MG63 (cell line): Measurements from ENCODE around the gene COPS4. TPM values are rescaled to one million over a fixed set of nuclear protein-coding genes. Genes with fewer than 3 reads are reported as not detected.
"Not testable (repeated sequence)": the region's sequence is repeated elsewhere in the genome, so short reads cannot be mapped to it uniquely, and the experiment has no call there.

ENCODE experiments used
- DNase-seq: peaks from one replicate; pipeline ENCODE4 v3.0.0-alpha.2; 2020
- H3K27me3 ChIP-seq: fragments of 250-450 bp; sonication (Bioruptor Pico); 2 replicates; pipeline ENCODE4 v1.5.1; 2020; ENCODE audit warnings: mild to moderate bottlenecking, moderate library complexity
- H3K36me3 ChIP-seq: fragments of 250-450 bp; sonication (Bioruptor Pico); 2 replicates; pipeline ENCODE4 v1.5.1; 2020; ENCODE audit warnings: mild to moderate bottlenecking, moderate library complexity
- H3K4me3 ChIP-seq: fragments of 250-450 bp; sonication (Bioruptor Pico); 2 replicates; pipeline ENCODE4 v1.5.1; 2020; ENCODE audit warnings: mild to moderate bottlenecking, moderate library complexity
- H3K9me3 ChIP-seq: fragments of 250-450 bp; sonication (Bioruptor Pico); 2 replicates; pipeline ENCODE4 v1.5.1; 2020; ENCODE audit warnings: mild to moderate bottlenecking, moderate library complexity
- total RNA-seq: library from RNA; depleted of rRNA; stranded (reverse); fragments of >200 nt; shearing (Covaris generic); gene quantifications from 2 replicates; pipeline ENCODE4 v1.2.3, GENCODE V29; 2014; ENCODE audit warnings: low replicate concordance

The COPS4 gene
- total RNA-seq, 1 experiment from 2014 or later: 127 TPM

GRCh38 chr4:83109480-83110222 is 74.7 kb downstream of the COPS4 start:
- DNase-seq: peak; percentile 45
- H3K4me3 ChIP-seq: peak overlapping the region; percentile 51
- H3K9me3 ChIP-seq: no peaks in the 10 kb centered on the region
- no peaks in the 10 kb centered on the region for H3K36me3 ChIP-seq
- H3K27me3 ChIP-seq: no peaks in the 10 kb centered on the region

- no peaks in the 10 kb centered on the region for H3K36me3 ChIP-seq
- DNase-seq: peak; percentile 83
- H3K9me3 ChIP-seq: no peaks in the 10 kb centered on the region
- H3K4me3 ChIP-seq: peak overlapping the region; percentile 51
- H3K27me3 ChIP-seq: no peaks in the 10 kb centered on the region
Measured at GRCh38 chr4:83110223-83110945, 75.4 kb downstream of the COPS4 start.

GRCh38 chr4:83110970-83111750 is 76.2 kb downstream of the COPS4 start:
- Histone ChIP-seq H3K4me3 (no peak overlapping the region), H3K9me3 (no peaks in the 10 kb centered on the region), H3K36me3 (no peaks in the 10 kb centered on the region), H3K27me3 (no peaks in the 10 kb centered on the region)
- no peak for DNase-seq

- H3K36me3 ChIP-seq, DNase-seq, H3K27me3 ChIP-seq, H3K4me3 ChIP-seq, H3K9me3 ChIP-seq: not testable (repeated sequence)
Measured at GRCh38 chr4:83111751-83112141, 76.8 kb downstream of the COPS4 start.

- DNase-seq: no peak
- Histone ChIP-seq H3K9me3 (no peaks in the 10 kb centered on the region), H3K27me3 (no peaks in the 10 kb centered on the region), H3K4me3 (no peak overlapping the region), H3K36me3 (no peaks in the 10 kb centered on the region)
Measured at GRCh38 chr4:83112231-83112630, 77.2 kb downstream of the COPS4 start.

- no peaks in the 10 kb centered on the region for H3K27me3 ChIP-seq
Measured at GRCh38 chr4:83112678-83113428, 77.9 kb downstream of the COPS4 start.

GRCh38 chr4:83113429-83113786 is 78.4 kb downstream of the COPS4 start:
- no peak overlapping the region for H3K4me3 ChIP-seq
- DNase-seq: no peak
- H3K9me3 ChIP-seq: no peaks in the 10 kb centered on the region
- H3K36me3 ChIP-seq: no peaks in the 10 kb centered on the region
- H3K27me3 ChIP-seq: no peaks in the 10 kb centered on the region

More at GRCh38 chr4:83112678-83113428, 77.9 kb downstream of the COPS4 start:
- Histone ChIP-seq H3K4me3 (no peak overlapping the region), H3K36me3 (no peaks in the 10 kb centered on the region), H3K9me3 (no peaks in the 10 kb centered on the region)
- DNase-seq: no peak

- Histone ChIP-seq H3K4me3 (no peak within 1 kb of the TSS), H3K27me3 (no peaks in the 10 kb centered on the region), H3K36me3 (no peaks in the 10 kb centered on the region), H3K9me3 (no peaks in the 10 kb centered on the region)
- no peak for DNase-seq
Measured at GRCh38 chr4:83114576-83114975, 79.6 kb downstream of the COPS4 start, which contains the start of gene PLAC8. PLAC8 (minus strand) TSS chr4:83114729; CDS start chr4:83107921, 6,808 bp downstream.

GRCh38 chr4:83115000-83115399 is 80.0 kb downstream of the COPS4 start:
- Histone ChIP-seq H3K27me3 (no peaks in the 10 kb centered on the region), H3K9me3 (no peaks in the 10 kb centered on the region), H3K4me3 (no peak overlapping the region), H3K36me3 (no peaks in the 10 kb centered on the region)
- DNase-seq: no peak

GRCh38 chr4:83115656-83116285 is 80.8 kb downstream of the COPS4 start:
- no peaks in the 10 kb centered on the region for H3K9me3 ChIP-seq
- H3K36me3 ChIP-seq: no peaks in the 10 kb centered on the region
- H3K27me3 ChIP-seq: no peaks in the 10 kb centered on the region
- DNase-seq: no peak
- no peak overlapping the region for H3K4me3 ChIP-seq

- H3K9me3 ChIP-seq: no peaks in the 10 kb centered on the region
- H3K4me3 ChIP-seq: no peak overlapping the region
- H3K36me3 ChIP-seq: no peaks in the 10 kb centered on the region
- no peak for DNase-seq
- H3K27me3 ChIP-seq: no peaks in the 10 kb centered on the region
Measured at GRCh38 chr4:83118869-83119268, 83.9 kb downstream of the COPS4 start.

GRCh38 chr4:83121246-83121645 is 86.3 kb downstream of the COPS4 start:
- Histone ChIP-seq H3K36me3 (no peaks in the 10 kb centered on the region), H3K4me3 (no peak overlapping the region), H3K9me3 (no peaks in the 10 kb centered on the region), H3K27me3 (no peaks in the 10 kb centered on the region)
- DNase-seq: no peak

GRCh38 chr4:83124111-83124780 is 89.3 kb downstream of the COPS4 start:
- Histone ChIP-seq H3K36me3 (no peaks in the 10 kb centered on the region), H3K9me3 (no peaks in the 10 kb centered on the region), H3K27me3 (no peaks in the 10 kb centered on the region), H3K4me3 (no peak overlapping the region)
- peak; percentile 2 for DNase-seq
